ENCODE results near the gene EMC10. TPM values are rescaled to one million over a fixed set of nuclear protein-coding genes. Genes with fewer than 3 reads are reported as not detected.

EMC10 gene
- total and polyA plus RNA-seq, 4 donors: 17.1 to 132 (median 40.5) TPM

- no peaks in the 10 kb centered on the region for H3K27me3 ChIP-seq (ENCODE audit: control insufficient read depth in 4 of 4, insufficient read depth in 4 of 4, low read length in 3 of 4)
- H3K4me3 ChIP-seq (ENCODE audit: low read depth in 1 of 3, low read length in 3 of 3): no peak overlapping the region
- peaks cover 1 to 12% (median 10%) of the 10 kb centered on the region in 4 donors for H3K4me1 ChIP-seq (ENCODE audit: control insufficient read depth in 4 of 4, insufficient read depth in 4 of 4, low read length in 3 of 4)
- no peak overlapping the region for H3K27ac ChIP-seq (ENCODE audit: low read depth in 1 of 2, low read length in 2 of 2)
- no peaks in the 10 kb centered on the region for H3K9me3 ChIP-seq (ENCODE audit: control insufficient read depth in 4 of 4, low read length in 3 of 4)
- DNase-seq (ENCODE audit: low spot score): no peak
- TF ChIP-seq GABPA (IDR thresholded peaks at IDR 0.05 in 1 of 2, conservative IDR thresholded peaks at IDR 0.05 in 1 of 2): no peak
- no peak for TF ChIP-seq TAF1 (conservative IDR thresholded peaks at IDR 0.05)
- no peak overlapping the region for H3K9ac ChIP-seq (ENCODE audit: low read depth in 1 of 2, low read length in 2 of 2)
- 94% methylated on average over 27 of the region's 27 CpGs for WGBS
- H3K36me3 ChIP-seq (ENCODE audit: control insufficient read depth in 4 of 4, insufficient read depth in 3 of 4, low read depth in 1 of 4, low read length in 3 of 4): peaks cover 7 to 38% (median 11%) of the 10 kb centered on the region in 4 donors
Measured at GRCh38 chr19:50481351-50482149, 5.2 kb downstream of the EMC10 start.

DNA sequence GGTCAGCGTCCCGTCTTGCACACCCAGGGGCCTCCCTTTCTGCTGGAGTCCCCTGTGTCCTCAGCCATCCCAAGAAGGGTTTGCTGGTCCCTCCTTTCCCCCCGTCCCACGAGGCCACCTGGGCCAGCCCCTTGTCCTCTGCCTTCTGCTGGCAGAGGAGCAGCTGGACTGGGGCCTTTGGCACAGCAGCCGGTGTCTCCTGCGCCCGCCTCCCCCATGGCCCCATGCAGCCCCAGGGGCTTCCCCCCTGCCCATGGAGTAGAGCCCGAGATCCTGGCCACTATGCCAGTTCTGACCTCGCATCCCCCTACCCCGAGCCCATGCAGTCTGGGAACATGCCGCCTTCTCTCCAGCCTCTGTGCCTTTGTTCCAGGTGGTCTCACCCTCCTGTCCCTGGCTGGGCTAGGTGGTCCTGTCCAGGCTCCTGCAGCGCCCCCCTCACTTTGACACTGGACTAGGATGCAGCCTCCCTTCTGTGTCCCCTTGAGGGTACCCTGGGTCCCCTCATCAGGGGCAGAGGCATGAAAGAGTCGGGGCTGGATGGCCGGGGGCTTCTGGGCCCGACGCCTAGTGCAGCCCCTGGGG is 6.1 kb downstream of the EMC10 start:
- no peak for DNase-seq (ENCODE audit: low spot score)
- Histone ChIP-seq H3K27me3 (ENCODE audit: control insufficient read depth in 4 of 4, insufficient read depth in 4 of 4, low read length in 3 of 4) (no peaks in the 10 kb centered on the region), H3K4me3 (ENCODE audit: low read depth in 1 of 3, low read length in 3 of 3) (no peak overlapping the region), H3K9ac (ENCODE audit: low read depth in 1 of 2, low read length in 2 of 2) (no peak overlapping the region), H3K27ac (ENCODE audit: low read depth in 1 of 2, low read length in 2 of 2) (no peak overlapping the region), H3K4me1 (ENCODE audit: control insufficient read depth in 4 of 4, insufficient read depth in 4 of 4, low read length in 3 of 4) (peaks cover 1 to 5% (median 4%) of the 10 kb centered on the region in 4 donors), H3K36me3 (ENCODE audit: control insufficient read depth in 4 of 4, insufficient read depth in 3 of 4, low read depth in 1 of 4, low read length in 3 of 4) (peaks cover 7 to 38% (median 11%) of the 10 kb centered on the region in 4 donors), H3K9me3 (ENCODE audit: control insufficient read depth in 4 of 4, low read length in 3 of 4) (no peaks in the 10 kb centered on the region)
- TF ChIP-seq HNF4G (IDR thresholded peaks at IDR 0.05) (no peak), FOXA2 (IDR thresholded peaks at IDR 0.05) (no peak), NR2F2 (IDR thresholded peaks at IDR 0.05) (no peak), CTCF (IDR thresholded peaks at IDR 0.05; ENCODE audit: low read depth, low read length, missing input control) (no peak), TAF1 (conservative IDR thresholded peaks at IDR 0.05) (no peak), FOXA1 (IDR thresholded peaks at IDR 0.05) (no peak), JUND (IDR thresholded peaks at IDR 0.05) (no peak), HNF4A (conservative IDR thresholded peaks at IDR 0.05) (no peak), YY1 (IDR thresholded peaks at IDR 0.05) (no peak)
- WGBS: 86% methylated on average over 16 of the region's 16 CpGs

DNA sequence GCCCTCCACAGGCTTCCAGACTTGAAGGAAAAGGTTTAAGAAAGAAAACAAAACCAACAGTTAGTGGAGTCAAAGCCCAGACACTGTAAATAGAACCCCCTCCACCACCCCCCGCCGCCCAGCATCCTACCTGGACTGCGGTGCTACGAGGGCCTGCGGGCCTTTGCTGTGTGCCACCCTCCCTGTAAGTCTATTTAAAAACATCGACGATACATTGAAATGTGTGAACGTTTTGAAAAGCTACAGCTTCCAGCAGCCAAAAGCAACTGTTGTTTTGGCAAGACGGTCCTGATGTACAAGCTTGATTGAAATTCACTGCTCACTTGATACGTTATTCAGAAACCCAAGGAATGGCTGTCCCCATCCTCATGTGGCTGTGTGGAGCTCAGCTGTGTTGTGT is 6.6 kb downstream of the EMC10 start:
- DNase-seq (ENCODE audit: low spot score): no peak
- Histone ChIP-seq H3K9me3 (ENCODE audit: control insufficient read depth in 4 of 4, low read length in 3 of 4) (no peaks in the 10 kb centered on the region), H3K27me3 (ENCODE audit: control insufficient read depth in 4 of 4, insufficient read depth in 4 of 4, low read length in 3 of 4) (no peaks in the 10 kb centered on the region), H3K4me3 (ENCODE audit: low read depth in 1 of 3, low read length in 3 of 3) (no peak overlapping the region), H3K4me1 (ENCODE audit: control insufficient read depth in 4 of 4, insufficient read depth in 4 of 4, low read length in 3 of 4) (peaks cover 0 to 1% (median 0%) of the 10 kb centered on the region in 4 donors), H3K27ac (ENCODE audit: low read depth in 1 of 2, low read length in 2 of 2) (no peak overlapping the region), H3K9ac (ENCODE audit: low read depth in 1 of 2, low read length in 2 of 2) (no peak overlapping the region), H3K36me3 (ENCODE audit: control insufficient read depth in 4 of 4, insufficient read depth in 3 of 4, low read depth in 1 of 4, low read length in 3 of 4) (peaks cover 7 to 38% (median 11%) of the 10 kb centered on the region in 4 donors)
- 94% methylated on average over 10 of the region's 10 CpGs for WGBS
- TF ChIP-seq REST (IDR thresholded peaks at IDR 0.05): no peak
- no peak for TF ChIP-seq HNF4A (conservative IDR thresholded peaks at IDR 0.05)
- TF ChIP-seq TAF1 (conservative IDR thresholded peaks at IDR 0.05): no peak
- TF ChIP-seq, protein P1, sequence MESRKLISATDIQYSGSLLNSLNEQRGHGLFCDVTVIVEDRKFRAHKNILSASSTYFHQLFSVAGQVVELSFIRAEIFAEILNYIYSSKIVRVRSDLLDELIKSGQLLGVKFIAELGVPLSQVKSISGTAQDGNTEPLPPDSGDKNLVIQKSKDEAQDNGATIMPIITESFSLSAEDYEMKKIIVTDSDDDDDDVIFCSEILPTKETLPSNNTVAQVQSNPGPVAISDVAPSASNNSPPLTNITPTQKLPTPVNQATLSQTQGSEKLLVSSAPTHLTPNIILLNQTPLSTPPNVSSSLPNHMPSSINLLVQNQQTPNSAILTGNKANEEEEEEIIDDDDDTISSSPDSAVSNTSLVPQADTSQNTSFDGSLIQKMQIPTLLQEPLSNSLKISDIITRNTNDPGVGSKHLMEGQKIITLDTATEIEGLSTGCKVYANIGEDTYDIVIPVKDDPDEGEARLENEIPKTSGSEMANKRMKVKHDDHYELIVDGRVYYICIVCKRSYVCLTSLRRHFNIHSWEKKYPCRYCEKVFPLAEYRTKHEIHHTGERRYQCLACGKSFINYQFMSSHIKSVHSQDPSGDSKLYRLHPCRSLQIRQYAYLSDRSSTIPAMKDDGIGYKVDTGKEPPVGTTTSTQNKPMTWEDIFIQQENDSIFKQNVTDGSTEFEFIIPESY (IDR thresholded peaks at IDR 0.05): no peak
- TF ChIP-seq FOXA2 (IDR thresholded peaks at IDR 0.05): no peak
- no peak for TF ChIP-seq GABPA (IDR thresholded peaks at IDR 0.05 in 1 of 2, conservative IDR thresholded peaks at IDR 0.05 in 1 of 2)
- no peak for TF ChIP-seq EGR1 (IDR thresholded peaks at IDR 0.05; ENCODE audit: low read depth in 2 of 2)
- TF ChIP-seq JUND (IDR thresholded peaks at IDR 0.05): no peak
- TF ChIP-seq ATF3 (IDR thresholded peaks at IDR 0.05): no peak
- TF ChIP-seq MAX (IDR thresholded peaks at IDR 0.05): no peak
- TF ChIP-seq CTCF (IDR thresholded peaks at IDR 0.05; ENCODE audit: low read depth, low read length, missing input control): no peak
